GM18873 (cell line): Measurements from ENCODE around the gene SLC39A13.

ENCODE experiments used
- ATAC-seq: cut with Tn5 transposase; IDR thresholded peaks from one replicate; pipeline ENCODE4 v1.9.1; 2021; ENCODE audit warnings: mild to moderate bottlenecking, moderate library complexity, moderate number of reproducible peaks; ENCODE audit not compliant: unreplicated experiment, low FRiP score

SLC39A13 gene

GRCh38 chr11:47399860-47400767 lies 8.3 kb upstream of the SLC39A13 start:
- ATAC-seq = peak; percentile 25

GRCh38 chr11:47400768-47401279 lies 7.6 kb upstream of the SLC39A13 start:
- peak; percentile 71 for ATAC-seq

- ATAC-seq = no peak
Observed at GRCh38 chr11:47403135-47403534, 5.3 kb upstream of the SLC39A13 start.

GRCh38 chr11:47403571-47403970 lies 4.8 kb upstream of the SLC39A13 start:
- ATAC-seq = no peak

- ATAC-seq = no peak
Observed at GRCh38 chr11:47406896-47407745, 1.3 kb upstream of the SLC39A13 start.

GRCh38 chr11:47408598-47409439 lies 429 bp downstream of the SLC39A13 start:
- no peak for ATAC-seq

- ATAC-seq = no peak
Observed at GRCh38 chr11:47409440-47410369, 1.3 kb downstream of the SLC39A13 start.

GRCh38 chr11:47410370-47411264 lies 2.2 kb downstream of the SLC39A13 start:
- ATAC-seq = no peak

GRCh38 chr11:47411884-47412746 lies 3.7 kb downstream of the SLC39A13 start:
- ATAC-seq = no peak

- ATAC-seq = no peak
Observed at GRCh38 chr11:47413351-47413750, 5.0 kb downstream of the SLC39A13 start.

GRCh38 chr11:47413908-47414684 lies 5.7 kb downstream of the SLC39A13 start:
- ATAC-seq = no peak

- ATAC-seq = no peak
Observed at GRCh38 chr11:47414685-47415070, 6.3 kb downstream of the SLC39A13 start.

GRCh38 chr11:47415091-47415854 lies 6.9 kb downstream of the SLC39A13 start:
- ATAC-seq = no peak

GRCh38 chr11:47415949-47416472 lies 7.6 kb downstream of the SLC39A13 start:
- ATAC-seq = no peak

- ATAC-seq = no peak
Observed at GRCh38 chr11:47417712-47418111, 9.3 kb downstream of the SLC39A13 start.
